COLO668 (cell line): ENCODE data around the gene STAP2.
"Not testable (repeated sequence)": the region's sequence is repeated elsewhere in the genome, so short reads cannot be mapped to it uniquely, and the experiment has no call there.

Experiments
- DNase-seq: peaks from one replicate; lab custom pipeline; 2025; ENCODE audit not compliant: unreplicated experiment; lab: John Stamatoyannopoulos, UW

Gene STAP2

GRCh38 chr19:4358709-4359626 lies 20.3 kb upstream of the STAP2 start:
- DNase-seq, result no peak

- no peak for DNase-seq
Measured at GRCh38 chr19:4357921-4358326, 19.3 kb upstream of the STAP2 start.

GRCh38 chr19:4357095-4357797 lies 18.6 kb upstream of the STAP2 start:
- no peak for DNase-seq

- no peak for DNase-seq
Measured at GRCh38 chr19:4354897-4355296, 16.3 kb upstream of the STAP2 start.

- DNase-seq, result no peak
Measured at GRCh38 chr19:4354282-4354681, 15.7 kb upstream of the STAP2 start.

GRCh38 chr19:4352701-4353121 lies 14.1 kb upstream of the STAP2 start:
- peak; percentile 32 for DNase-seq

- DNase-seq, result no peak
Measured at GRCh38 chr19:4350726-4351125, 12.1 kb upstream of the STAP2 start.

GRCh38 chr19:4350111-4350510 lies 11.5 kb upstream of the STAP2 start:
- DNase-seq, result no peak

- DNase-seq, result not testable (repeated sequence)
Measured at GRCh38 chr19:4349225-4349624, 10.6 kb upstream of the STAP2 start.

- no peak for DNase-seq
Measured at GRCh38 chr19:4347521-4347920, 8.9 kb upstream of the STAP2 start.

GRCh38 chr19:4346020-4346383 lies 7.4 kb upstream of the STAP2 start:
- DNase-seq, result no peak

GRCh38 chr19:4345342-4346019 lies 6.9 kb upstream of the STAP2 start:
- no peak for DNase-seq

- peak; percentile 92 for DNase-seq
Measured at GRCh38 chr19:4343370-4344307, 5.0 kb upstream of the STAP2 start, which contains the start of gene MPND. Gene MPND, plus strand, starts transcription at chr19:4343562. Its CDS starts 32 bp downstream, at chr19:4343594.

GRCh38 chr19:4342615-4343369 lies 4.2 kb upstream of the STAP2 start:
- peak; percentile 96 for DNase-seq

GRCh38 chr19:4342314-4342614 lies 3.6 kb upstream of the STAP2 start:
- DNase-seq, result no peak

- DNase-seq, result peak; percentile 29
Measured at GRCh38 chr19:4337906-4338440, 654 bp downstream of the STAP2 start.

GRCh38 chr19:4334929-4335570 lies 3.6 kb downstream of the STAP2 start:
- DNase-seq, result no peak

- no peak for DNase-seq
Measured at GRCh38 chr19:4329858-4330257, 8.8 kb downstream of the STAP2 start.

GRCh38 chr19:4328991-4329681 lies 9.5 kb downstream of the STAP2 start:
- DNase-seq, result not testable (repeated sequence)
